Activated CD4-positive, alpha-beta T cell treated with anti-CD3 and anti-CD28 coated beads, Interleukin-2, amount 10 ng/mL, durations not matched to agents 24 days and 14 days (primary cell): ENCODE measurements around the gene DNAJC18. TPM values are rescaled to one million over a fixed set of nuclear protein-coding genes. Genes with fewer than 3 reads are reported as not detected.
A peak's percentile ranks its signal among the peaks of the same experiment; 100 is the strongest.

ENCODE experiments used
- DNase-seq: peaks from one replicate; pipeline ENCODE4 v3.0.0; 2022
- H3K27ac Mint-ChIP-seq: one replicate; pipeline ENCODE4 v1.8.0; 2022; ENCODE audit warnings: mild to moderate bottlenecking, mixed read lengths
- H3K27me3 Mint-ChIP-seq: one replicate; pipeline ENCODE4 v1.8.0; 2022; ENCODE audit warnings: mixed read lengths
- H3K36me3 Mint-ChIP-seq: one replicate; pipeline ENCODE4 v1.8.0; 2022; ENCODE audit warnings: low read depth, mild to moderate bottlenecking, mixed read lengths
- H3K4me1 Mint-ChIP-seq: one replicate; pipeline ENCODE4 v1.8.0; 2021; ENCODE audit warnings: mixed read lengths
- H3K4me3 Mint-ChIP-seq: one replicate; pipeline ENCODE4 v1.8.0; 2022; ENCODE audit warnings: mild to moderate bottlenecking, moderate library complexity, mixed read lengths
- H3K9me3 Mint-ChIP-seq: one replicate; pipeline ENCODE4 v1.8.0; 2021; ENCODE audit warnings: mixed read lengths
- intact Hi-C: fragments of 100-400 bp; cut with micrococcal nuclease; formaldehyde crosslinking; loops from one replicate; pipeline ENCODE4 v1.15.1; 2023
- total RNA-seq: library from RNA; stranded (reverse); gene quantifications from 2 replicates; pipeline ENCODE4 v1.2.3, GENCODE V29; 2022

DNAJC18 gene
- total RNA-seq, 1 donor from 2014 or later = 34.2 TPM

DNA sequence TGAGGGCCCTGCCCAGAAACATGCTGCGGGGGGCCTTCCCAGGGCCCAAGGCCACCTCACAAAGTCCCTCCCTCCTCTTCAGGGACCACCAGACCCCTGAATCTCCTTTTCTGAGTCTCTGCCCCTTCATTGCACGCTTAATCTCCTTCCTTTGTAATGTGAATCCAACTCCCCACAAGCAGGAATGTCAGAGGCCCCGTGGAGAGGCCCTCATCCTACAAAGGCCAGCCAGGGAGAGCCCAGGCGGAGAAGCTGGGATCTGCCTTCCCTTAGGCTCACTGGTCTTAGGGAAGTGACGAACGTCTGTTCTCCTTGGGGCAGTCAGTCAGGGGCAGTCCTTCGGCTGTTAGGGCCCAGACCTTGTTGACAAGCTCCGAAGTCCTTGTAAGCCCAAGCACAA is 33.8 kb upstream of the DNAJC18 start:
- Mint-ChIP-seq H3K4me3 (no peak overlapping the region), H3K9me3 (no peaks in the 10 kb centered on the region), H3K4me1 (peaks cover 79% of the 10 kb centered on the region), H3K36me3 (peaks cover 33% of the 10 kb centered on the region), H3K27me3 (no peaks in the 10 kb centered on the region), H3K27ac (no peak overlapping the region)
- peak; percentile 55 for DNase-seq
- intact Hi-C loops = no loop called here

- Mint-ChIP-seq H3K4me3 (peak overlapping the region; percentile 84), H3K27ac (peak overlapping the region; percentile 93), H3K4me1 (peaks cover 76% of the 10 kb centered on the region), H3K36me3 (peaks cover 29% of the 10 kb centered on the region), H3K27me3 (no peaks in the 10 kb centered on the region), H3K9me3 (no peaks in the 10 kb centered on the region)
- intact Hi-C loops = loop anchor here (1.0 kb wide), 2 partner anchors 9 to 33 kb away; partner anchors contain the start of gene DNAJC18
- DNase-seq = no peak
Observed at GRCh38 chr5:139472386-139473030, 33.2 kb upstream of the DNAJC18 start.

DNA sequence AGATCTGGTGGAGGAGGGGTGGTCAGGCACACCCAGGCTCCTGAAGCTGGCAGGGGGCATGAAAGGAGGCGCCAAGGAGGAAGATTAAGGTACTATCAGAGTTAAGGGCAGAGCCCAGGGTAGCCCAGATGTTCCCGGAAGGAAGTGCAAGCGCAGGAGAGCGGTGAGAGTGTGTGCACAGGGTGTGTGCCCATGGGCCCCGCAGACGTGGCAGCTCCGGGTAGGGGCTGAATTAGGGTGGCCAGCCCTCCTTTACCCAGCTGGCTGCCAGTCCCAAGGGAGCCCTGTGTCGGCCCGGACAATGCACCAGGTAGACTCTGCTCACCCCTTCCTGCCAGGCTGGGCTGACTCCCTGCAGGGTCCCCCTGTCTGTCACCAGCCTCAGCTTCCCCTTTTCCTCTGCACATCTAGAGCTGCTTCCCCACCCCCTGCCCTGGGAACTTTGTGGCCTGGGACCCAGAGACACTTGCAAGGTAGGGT is 31.5 kb upstream of the DNAJC18 start, which contains the start of gene SMIM33:
Gene SMIM33, plus strand, starts transcription at position 184 of the 480 bp plus-strand sequence. Its CDS starts 118 bp downstream, at position 302.
- H3K27ac Mint-ChIP-seq = peak within 1 kb of the TSS; percentile 93
- peak; percentile 83 for DNase-seq
- peaks cover 66% of the 10 kb centered on the region for H3K4me1 Mint-ChIP-seq
- H3K9me3 Mint-ChIP-seq = no peaks in the 10 kb centered on the region
- H3K36me3 Mint-ChIP-seq = peaks cover 15% of the 10 kb centered on the region
- intact Hi-C loops = no loop called here
- H3K4me3 Mint-ChIP-seq = peak within 1 kb of the TSS; percentile 84
- no peaks in the 10 kb centered on the region for H3K27me3 Mint-ChIP-seq

GRCh38 chr5:139468421-139468931 is 29.2 kb upstream of the DNAJC18 start:
- Mint-ChIP-seq H3K27ac (peak overlapping the region; percentile 75), H3K27me3 (no peaks in the 10 kb centered on the region), H3K36me3 (no peaks in the 10 kb centered on the region), H3K4me1 (peaks cover 45% of the 10 kb centered on the region), H3K9me3 (no peaks in the 10 kb centered on the region), H3K4me3 (peak overlapping the region; percentile 41)
- DNase-seq = peak; percentile 78
- intact Hi-C loops = loop anchor here (1.0 kb wide), 1 partner anchor 9 kb away; no protein-coding TSS in a partner anchor

DNA sequence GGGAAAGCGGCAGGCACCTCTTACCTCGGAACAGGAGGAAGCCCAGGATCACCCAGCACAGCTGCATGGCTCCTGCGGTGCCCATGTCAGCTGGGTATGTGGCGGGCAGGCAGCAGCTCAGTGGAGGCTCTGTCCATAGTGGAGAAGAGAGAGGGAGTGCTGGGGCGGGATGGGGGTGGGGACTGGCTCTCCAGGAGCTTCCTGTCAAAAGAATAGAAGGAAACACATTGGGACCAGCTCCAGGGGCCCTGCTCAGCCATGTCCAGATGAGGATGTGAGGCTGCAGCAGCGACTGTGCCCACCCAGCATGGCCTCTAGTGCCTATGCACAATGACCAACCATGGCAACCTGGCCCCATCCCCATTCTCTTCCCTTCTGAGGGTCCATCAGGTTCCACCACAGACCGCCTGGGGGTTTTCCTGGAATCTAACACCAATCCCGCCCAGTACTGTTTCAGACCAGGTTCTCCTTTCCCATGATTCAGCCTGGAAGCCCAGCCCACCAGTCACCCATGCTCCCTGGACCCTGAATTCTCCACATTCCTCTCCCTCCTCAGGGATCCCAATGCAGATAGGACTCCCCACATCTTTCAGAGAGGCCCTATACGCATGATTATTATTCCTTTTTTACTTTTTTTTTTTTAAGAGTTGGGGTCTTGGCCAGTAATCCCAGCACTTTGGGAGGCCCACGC is 23.4 kb upstream of the DNAJC18 start, which contains the start of gene ECSCR:
Gene ECSCR, minus strand, starts transcription at position 158 of the 691 bp plus-strand sequence. Its CDS starts 73 bp downstream, at position 85.
- peaks cover 30% of the 10 kb centered on the region for H3K4me1 Mint-ChIP-seq
- no peaks in the 10 kb centered on the region for H3K36me3 Mint-ChIP-seq
- DNase-seq = no peak
- no peak within 1 kb of the TSS for H3K4me3 Mint-ChIP-seq
- H3K27ac Mint-ChIP-seq = peak within 1 kb of the TSS; percentile 25
- no peaks in the 10 kb centered on the region for H3K9me3 Mint-ChIP-seq
- no peaks in the 10 kb centered on the region for H3K27me3 Mint-ChIP-seq
- intact Hi-C loops = no loop called here

DNA sequence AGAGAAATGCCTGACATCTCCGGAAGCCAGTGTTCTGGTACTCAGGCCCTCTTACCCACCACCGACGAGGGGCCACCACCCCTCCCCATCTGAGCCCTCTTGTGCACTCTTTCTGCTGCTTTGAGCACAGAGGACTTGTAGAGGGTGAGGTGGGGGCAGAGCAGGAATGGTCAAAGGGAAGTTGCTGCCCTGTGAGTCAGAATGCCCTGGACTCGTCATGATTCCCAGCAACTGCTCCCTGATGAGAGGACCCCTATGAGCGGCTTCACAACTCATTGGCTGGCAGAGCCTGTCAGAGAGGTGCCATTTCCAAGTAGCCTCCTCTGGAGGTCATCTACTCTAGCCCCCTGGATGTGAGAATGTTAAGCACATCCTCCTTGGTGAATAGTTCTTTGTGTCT is 22.4 kb upstream of the DNAJC18 start:
- H3K9me3 Mint-ChIP-seq = no peaks in the 10 kb centered on the region
- peak overlapping the region; percentile 25 for H3K27ac Mint-ChIP-seq
- no peaks in the 10 kb centered on the region for H3K36me3 Mint-ChIP-seq
- no peaks in the 10 kb centered on the region for H3K27me3 Mint-ChIP-seq
- H3K4me1 Mint-ChIP-seq = peaks cover 38% of the 10 kb centered on the region
- H3K4me3 Mint-ChIP-seq = no peak overlapping the region
- intact Hi-C loops = no loop called here
- DNase-seq = no peak

DNA sequence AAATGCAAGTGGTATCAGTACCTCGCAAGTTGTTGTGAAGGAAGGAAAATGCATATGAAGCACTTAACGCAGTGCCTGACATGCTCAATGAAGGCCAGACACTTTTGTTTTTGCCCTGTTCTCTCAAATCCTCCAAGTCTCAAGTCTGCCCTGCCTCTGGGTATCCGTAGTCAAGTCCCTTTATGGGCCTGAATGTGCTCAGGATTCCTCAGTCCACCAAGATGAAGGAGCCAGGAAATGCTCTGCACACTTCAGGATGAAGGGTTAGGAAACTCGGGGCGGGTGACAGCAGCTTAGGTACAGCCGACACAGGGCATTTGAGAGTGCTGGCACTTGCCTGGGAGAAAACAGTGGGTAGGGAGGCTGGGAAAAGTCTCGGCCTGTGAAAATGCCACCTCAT is 21.9 kb upstream of the DNAJC18 start:
- Mint-ChIP-seq H3K9me3 (no peaks in the 10 kb centered on the region), H3K27ac (peak overlapping the region; percentile 94), H3K27me3 (no peaks in the 10 kb centered on the region), H3K4me3 (no peak overlapping the region), H3K4me1 (peaks cover 44% of the 10 kb centered on the region), H3K36me3 (no peaks in the 10 kb centered on the region)
- DNase-seq = no peak
- intact Hi-C loops = no loop called here

DNA sequence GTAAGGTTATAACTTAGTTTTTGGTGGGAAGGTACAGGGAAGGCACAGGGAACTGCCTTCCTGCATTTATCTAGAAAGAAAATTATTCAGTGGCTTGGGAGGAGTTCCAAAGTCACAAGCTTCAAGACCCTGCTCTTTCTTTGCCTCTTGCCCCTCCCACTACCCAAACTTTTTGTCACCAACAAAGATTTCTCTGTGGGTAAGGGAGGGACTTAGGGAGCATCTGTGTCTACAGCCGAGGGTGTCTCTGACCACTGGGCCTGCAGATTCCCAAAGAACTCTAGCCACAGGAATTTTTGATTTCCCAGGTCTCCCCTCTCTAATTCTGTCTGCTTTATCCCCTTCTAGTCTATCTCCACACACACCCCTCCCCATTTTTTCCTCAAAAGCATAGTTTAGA is 21.1 kb upstream of the DNAJC18 start:
- H3K9me3 Mint-ChIP-seq = no peaks in the 10 kb centered on the region
- no peaks in the 10 kb centered on the region for H3K27me3 Mint-ChIP-seq
- intact Hi-C loops = no loop called here
- no peak for DNase-seq
- peak overlapping the region; percentile 75 for H3K4me3 Mint-ChIP-seq
- peaks cover 44% of the 10 kb centered on the region for H3K4me1 Mint-ChIP-seq
- H3K36me3 Mint-ChIP-seq = no peaks in the 10 kb centered on the region
- peak overlapping the region; percentile 94 for H3K27ac Mint-ChIP-seq

- intact Hi-C loops = loop anchor here (1.0 to 2.0 kb wide), 5 partner anchors 9 to 53 kb away; partner anchors contain the start of gene STING1
- DNase-seq = peak; percentile 80
- Mint-ChIP-seq H3K36me3 (no peaks in the 10 kb centered on the region), H3K4me1 (peaks cover 51% of the 10 kb centered on the region), H3K27me3 (no peaks in the 10 kb centered on the region), H3K9me3 (no peaks in the 10 kb centered on the region), H3K4me3 (peak overlapping the region; percentile 75), H3K27ac (peak overlapping the region; percentile 94)
Observed at GRCh38 chr5:139459451-139459934, 20.2 kb upstream of the DNAJC18 start.

DNA sequence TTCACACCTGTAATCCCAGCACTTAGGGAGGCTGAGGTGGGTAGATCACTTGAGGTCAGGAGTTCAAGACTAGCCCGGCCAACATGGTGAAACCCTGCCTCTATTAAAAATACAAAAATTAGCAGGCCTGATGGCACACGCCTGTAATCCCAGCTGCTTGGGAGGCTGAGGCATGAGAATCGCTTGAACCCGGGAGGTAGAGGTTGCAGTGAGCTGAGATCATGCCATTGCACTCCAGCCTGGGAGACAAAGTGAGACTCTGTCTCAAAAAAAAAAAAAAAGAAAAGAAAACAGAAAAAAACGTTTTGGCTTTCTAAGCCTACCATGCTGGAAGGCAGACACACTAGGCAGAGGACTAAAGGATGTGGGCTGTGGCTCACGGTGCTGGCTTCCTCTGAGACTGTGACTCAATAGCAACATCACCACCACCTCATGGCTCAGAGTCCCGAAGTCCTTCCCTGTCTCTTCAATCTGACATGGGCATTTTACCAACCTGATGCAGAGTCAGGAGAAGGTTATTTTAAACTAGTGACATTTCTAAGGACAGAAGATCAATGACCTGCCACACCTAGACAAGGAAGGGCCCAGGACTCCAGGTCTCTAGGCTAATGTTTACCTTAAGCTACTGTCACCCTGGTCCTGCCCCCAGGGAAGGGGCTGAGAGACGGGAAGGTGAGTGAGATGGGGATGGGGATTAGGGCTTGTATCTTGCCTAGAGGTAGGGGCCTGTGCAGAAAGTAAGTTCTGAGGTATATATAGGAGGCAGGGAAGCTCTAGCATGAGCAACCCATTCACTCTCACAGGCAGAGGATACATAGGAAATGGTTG is 19.5 kb upstream of the DNAJC18 start:
- intact Hi-C loops = loop anchor here (1.0 to 2.0 kb wide), 7 partner anchors 10 to 54 kb away; partner anchors contain the start of genes DNAJC18 and STING1
- Mint-ChIP-seq H3K9me3 (peaks cover 2% of the 10 kb centered on the region), H3K36me3 (no peaks in the 10 kb centered on the region), H3K4me3 (peak overlapping the region; percentile 75), H3K27ac (peak overlapping the region; percentile 94), H3K27me3 (peaks cover under 1% of the 10 kb centered on the region), H3K4me1 (peaks cover 57% of the 10 kb centered on the region)
- DNase-seq = peak; percentile 93

DNA sequence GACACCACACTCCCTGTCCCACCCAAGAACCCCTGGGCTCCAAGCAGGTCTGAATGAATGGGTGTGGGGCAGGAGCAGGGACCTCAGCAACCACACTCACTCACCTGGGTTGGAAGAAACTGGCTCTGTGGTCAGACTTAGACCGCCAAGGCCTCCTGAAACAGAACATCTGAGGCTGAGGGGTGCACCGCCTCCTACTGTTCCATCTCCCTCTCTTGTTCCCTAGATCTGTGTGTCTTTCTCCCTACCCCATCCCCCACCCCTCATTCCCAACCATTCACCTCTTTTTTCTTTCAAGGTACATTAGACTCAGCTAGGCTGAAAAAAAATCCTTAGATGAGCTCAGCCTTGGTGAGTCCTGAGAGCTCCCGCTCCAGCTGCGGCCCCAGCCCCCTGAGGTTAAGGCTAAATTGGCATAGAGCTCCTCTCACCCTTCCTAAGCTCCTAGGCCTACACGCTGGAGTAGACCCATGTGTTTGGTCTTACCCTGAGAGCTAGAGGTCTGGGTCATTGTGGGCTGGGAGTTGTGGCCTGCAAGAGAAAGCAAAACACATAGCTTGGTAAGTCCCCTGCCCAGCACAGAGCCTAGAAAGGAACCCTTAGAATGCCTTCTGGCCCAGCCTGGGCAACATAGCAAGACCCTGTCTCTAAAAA is 18.5 kb upstream of the DNAJC18 start:
- peaks cover 61% of the 10 kb centered on the region for H3K4me1 Mint-ChIP-seq
- peak; percentile 78 for DNase-seq
- intact Hi-C loops = loop anchor here (1.0 to 2.0 kb wide), 3 partner anchors 18 to 55 kb away; partner anchors contain the start of gene DNAJC18

DNA sequence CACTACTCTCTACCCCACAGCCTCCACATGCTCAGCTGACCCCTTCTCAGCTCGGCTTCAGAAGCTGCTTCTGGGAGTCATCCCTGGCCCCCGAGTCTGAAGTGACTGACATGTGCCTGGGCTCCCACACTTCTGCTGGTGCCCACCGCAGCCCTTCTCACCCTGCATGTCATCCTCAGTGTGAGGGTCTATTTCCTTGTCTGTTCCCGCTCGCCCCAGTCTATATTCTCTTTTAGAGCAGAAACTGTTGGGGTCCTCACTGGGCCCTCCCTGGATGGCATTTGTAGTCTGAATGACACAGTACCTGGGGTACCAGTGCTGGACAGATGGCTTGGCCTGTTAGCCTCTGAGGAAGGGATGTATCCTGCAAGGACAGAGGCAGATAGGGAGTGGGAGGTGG is 17.9 kb upstream of the DNAJC18 start:
- intact Hi-C loops = no loop called here
- H3K27ac Mint-ChIP-seq = peak overlapping the region; percentile 94
- H3K4me1 Mint-ChIP-seq = peaks cover 61% of the 10 kb centered on the region
- H3K9me3 Mint-ChIP-seq = peaks cover 5% of the 10 kb centered on the region
- peaks cover 2% of the 10 kb centered on the region for H3K27me3 Mint-ChIP-seq
- H3K4me3 Mint-ChIP-seq = no peak overlapping the region
- DNase-seq = no peak
- no peaks in the 10 kb centered on the region for H3K36me3 Mint-ChIP-seq

More for the DNA sequence above, 18.5 kb upstream of the DNAJC18 start:
- H3K4me3 Mint-ChIP-seq = no peak overlapping the region
- H3K27ac Mint-ChIP-seq = peak overlapping the region; percentile 94
- peaks cover 5% of the 10 kb centered on the region for H3K9me3 Mint-ChIP-seq
- no peaks in the 10 kb centered on the region for H3K36me3 Mint-ChIP-seq
- peaks cover 2% of the 10 kb centered on the region for H3K27me3 Mint-ChIP-seq
